ENCODE results near the gene PTPRK.
A peak's percentile ranks its signal among the peaks of the same experiment; 100 is the strongest.

The PTPRK gene

GRCh38 chr6:128352366-128352765 is 168.0 kb downstream of the PTPRK start:
- Mint-ChIP-seq H3K36me3 (ENCODE audit: low read depth) (no peaks in the 10 kb centered on the region), H3K4me3 (no peak overlapping the region), H3K27me3 (ENCODE audit: low read depth) (no peaks in the 10 kb centered on the region), H3K4me1 (peaks cover under 1% of the 10 kb centered on the region), H3K27ac (peak overlapping the region in 2 of 3 experiments; percentile 12 to 33), H3K9me3 (no peaks in the 10 kb centered on the region)
- no peak for TF ChIP-seq CTCF (IDR thresholded peaks at IDR 0.05; ENCODE audit: unreplicated experiment in 3 of 3)

GRCh38 chr6:128351255-128351514 is 169.2 kb downstream of the PTPRK start:
- Mint-ChIP-seq H3K4me1 (peaks cover 9% of the 10 kb centered on the region), H3K9me3 (no peaks in the 10 kb centered on the region), H3K36me3 (ENCODE audit: low read depth) (no peaks in the 10 kb centered on the region), H3K27ac (no peak overlapping the region), H3K4me3 (no peak overlapping the region), H3K27me3 (ENCODE audit: low read depth) (no peaks in the 10 kb centered on the region)
- no peak for TF ChIP-seq CTCF (IDR thresholded peaks at IDR 0.05; ENCODE audit: unreplicated experiment in 3 of 3)

GRCh38 chr6:128350416-128351254 is 169.8 kb downstream of the PTPRK start:
- Mint-ChIP-seq H3K27me3 (ENCODE audit: low read depth) (no peaks in the 10 kb centered on the region), H3K4me1 (peaks cover 9% of the 10 kb centered on the region), H3K27ac (no peak overlapping the region), H3K9me3 (no peaks in the 10 kb centered on the region), H3K36me3 (ENCODE audit: low read depth) (no peaks in the 10 kb centered on the region), H3K4me3 (no peak overlapping the region)
- no peak for TF ChIP-seq CTCF (IDR thresholded peaks at IDR 0.05; ENCODE audit: unreplicated experiment in 3 of 3)

- Mint-ChIP-seq H3K27me3 (ENCODE audit: low read depth) (no peaks in the 10 kb centered on the region), H3K4me1 (peaks cover 20% of the 10 kb centered on the region), H3K27ac (peak overlapping the region in 2 of 3 experiments; percentile 31 to 69), H3K9me3 (no peaks in the 10 kb centered on the region), H3K4me3 (no peak overlapping the region), H3K36me3 (ENCODE audit: low read depth) (no peaks in the 10 kb centered on the region)
- TF ChIP-seq CTCF (IDR thresholded peaks at IDR 0.05; ENCODE audit: unreplicated experiment in 3 of 3) = no peak
Measured at GRCh38 chr6:128347123-128347522, 173.3 kb downstream of the PTPRK start.

- Mint-ChIP-seq H3K4me3 (no peak overlapping the region), H3K27ac (peak overlapping the region in 2 of 3 experiments; percentile 31 to 69), H3K4me1 (peaks cover 20% of the 10 kb centered on the region), H3K36me3 (ENCODE audit: low read depth) (no peaks in the 10 kb centered on the region), H3K27me3 (ENCODE audit: low read depth) (no peaks in the 10 kb centered on the region), H3K9me3 (no peaks in the 10 kb centered on the region)
- TF ChIP-seq CTCF (IDR thresholded peaks at IDR 0.05; ENCODE audit: unreplicated experiment in 3 of 3) = no peak
Measured at GRCh38 chr6:128346569-128346968, 173.8 kb downstream of the PTPRK start.

- H3K27ac Mint-ChIP-seq = no peak overlapping the region
- no peaks in the 10 kb centered on the region for H3K36me3 Mint-ChIP-seq (ENCODE audit: low read depth)
- H3K4me3 Mint-ChIP-seq = no peak overlapping the region
- no peaks in the 10 kb centered on the region for H3K9me3 Mint-ChIP-seq
- TF ChIP-seq CTCF (IDR thresholded peaks at IDR 0.05; ENCODE audit: unreplicated experiment in 3 of 3) = no peak
- peaks cover 22% of the 10 kb centered on the region for H3K4me1 Mint-ChIP-seq
- H3K27me3 Mint-ChIP-seq (ENCODE audit: low read depth) = no peaks in the 10 kb centered on the region
Measured at GRCh38 chr6:128345278-128345677, 175.1 kb downstream of the PTPRK start.

Data from nephron (organoid).